RCC 7860 (cell line): ENCODE data around the gene RBM19.
A peak's percentile ranks its signal among the peaks of the same experiment; 100 is the strongest.

Source experiments
- DNase-seq: peaks from one replicate; pipeline ENCODE4 v3.0.0-alpha.2; 2015; ENCODE audit warnings: low spot score
- FAIRE-seq: peaks from 2 replicates; lab custom pipeline; 2012; peaks lifted over from hg19 to GRCh38; lab: Jason Lieb, UNC

The RBM19 gene

GRCh38 chr12:113932381-113933196 is 33.5 kb downstream of the RBM19 start:
- FAIRE-seq (no peak), DNase-seq (no peak)

GRCh38 chr12:113931517-113931916 is 34.6 kb downstream of the RBM19 start:
- no peak for DNase-seq
- no peak for FAIRE-seq

DNA sequence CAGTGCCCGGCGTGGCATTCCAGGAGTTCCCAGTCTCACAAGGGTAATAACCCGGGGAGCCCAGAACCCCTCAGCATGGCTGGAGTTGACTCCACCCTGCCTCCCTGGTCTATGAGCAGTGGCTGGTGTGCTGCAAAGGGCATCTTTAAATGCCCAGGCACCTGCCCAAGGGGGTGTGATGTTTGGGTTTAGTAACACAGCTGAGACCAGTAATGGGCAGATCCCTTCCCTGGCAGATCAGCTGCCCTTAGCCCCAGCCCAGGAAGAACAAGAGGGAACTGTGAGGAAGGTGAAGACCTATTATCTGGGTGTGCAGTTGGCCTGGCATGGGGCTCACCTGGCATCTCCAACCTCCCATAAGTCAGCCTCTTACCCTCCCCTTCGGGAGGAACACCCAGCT is 35.9 kb downstream of the RBM19 start:
- no peak for DNase-seq
- no peak for FAIRE-seq

DNA sequence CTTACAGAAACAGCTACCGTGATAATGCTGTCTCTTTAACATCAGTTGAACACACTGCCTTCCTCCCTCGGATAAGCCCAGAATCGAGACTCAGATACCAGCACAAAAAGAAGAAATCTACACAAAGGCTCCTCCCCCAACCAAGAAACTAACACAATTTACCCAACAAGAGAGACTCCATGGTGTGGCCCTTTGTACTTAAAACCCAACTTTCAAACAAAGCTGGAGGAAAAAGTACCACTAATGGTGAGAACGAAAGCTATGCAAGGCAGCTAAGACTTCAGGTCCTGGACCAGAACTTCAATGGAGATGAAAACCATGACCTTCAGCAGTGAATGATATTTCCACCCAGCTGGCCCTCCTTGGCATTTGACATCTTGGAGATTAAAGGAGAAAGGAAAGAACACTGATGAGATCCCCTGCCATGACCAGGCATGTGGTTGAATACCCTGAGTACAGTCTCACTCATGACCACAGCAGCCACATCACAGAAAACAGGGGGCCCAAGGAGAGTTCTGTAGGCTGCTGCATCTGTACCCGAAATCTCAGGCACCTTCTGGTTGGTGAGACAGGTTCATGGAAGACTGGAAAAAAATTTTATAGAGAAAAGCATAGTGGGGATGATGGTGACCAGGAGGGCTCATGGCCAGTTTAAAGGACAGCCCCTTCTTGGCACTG is 36.7 kb downstream of the RBM19 start:
- FAIRE-seq (no peak), DNase-seq (no peak)

DNA sequence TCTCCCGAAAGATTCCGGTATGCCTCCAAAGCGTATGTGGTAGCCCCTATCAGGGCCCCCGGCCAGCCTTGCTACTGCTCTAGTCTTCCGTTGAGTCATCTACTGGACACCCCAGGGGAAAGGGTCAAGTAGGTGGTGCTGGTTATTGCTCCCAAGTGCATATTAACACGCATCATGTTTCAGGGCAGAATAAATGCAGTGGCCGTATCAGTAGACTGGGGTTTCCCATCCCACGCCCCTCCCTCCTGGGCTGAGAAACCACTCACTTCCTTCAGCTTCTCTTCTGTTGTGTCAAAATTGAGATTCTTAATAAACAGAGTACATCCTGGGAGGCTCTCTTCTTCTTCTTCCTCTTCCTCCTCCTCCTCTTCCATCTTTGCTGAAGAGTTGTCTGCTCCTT is 39.3 kb downstream of the RBM19 start:
- DNase-seq (no peak), FAIRE-seq (no peak)

DNA sequence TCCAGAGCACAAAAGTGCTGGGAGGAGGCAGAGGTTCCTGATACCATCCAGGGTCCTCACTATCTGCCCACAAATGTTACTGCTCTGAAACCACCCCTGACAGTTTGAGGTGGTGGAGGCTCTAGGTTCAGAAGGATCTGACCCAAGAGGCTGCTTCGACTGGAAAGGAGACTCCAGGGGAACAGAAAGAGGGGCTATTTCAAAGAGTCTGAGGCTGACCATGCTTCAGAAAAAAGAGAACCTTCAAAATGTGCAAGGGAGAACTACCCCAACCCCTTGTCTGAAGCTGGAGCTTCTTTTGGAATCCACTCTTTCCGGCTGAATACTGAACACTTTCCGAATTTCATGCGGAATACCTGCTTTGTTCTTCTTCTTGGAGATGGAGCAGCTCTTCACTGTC is 41.8 kb downstream of the RBM19 start:
- FAIRE-seq (no peak), DNase-seq (no peak)

DNA sequence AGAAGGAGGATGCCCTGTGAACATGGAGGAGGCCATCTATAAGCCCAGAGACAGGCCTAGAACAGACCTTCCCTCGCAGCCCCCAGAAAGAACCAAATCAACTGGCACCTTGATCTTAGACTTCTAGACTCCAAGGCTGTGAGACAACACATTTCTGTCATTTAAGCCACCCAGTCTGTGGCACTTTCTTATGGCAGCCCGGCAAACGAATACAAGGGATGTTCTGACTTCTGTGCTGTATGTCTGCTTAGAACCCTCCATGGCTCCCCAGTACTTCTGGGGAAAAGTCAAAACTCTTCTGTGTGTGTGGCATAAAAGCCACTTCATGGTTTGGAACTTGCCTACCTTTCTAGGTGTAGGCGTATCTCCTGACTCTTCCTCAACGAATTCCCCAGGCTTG is 42.9 kb downstream of the RBM19 start:
- no peak for DNase-seq
- no peak for FAIRE-seq

- DNase-seq (no peak), FAIRE-seq (no peak)
Observed at GRCh38 chr12:113921430-113921829, 44.7 kb downstream of the RBM19 start.

GRCh38 chr12:113919791-113920190 is 46.3 kb downstream of the RBM19 start:
- no peak for FAIRE-seq
- no peak for DNase-seq

DNA sequence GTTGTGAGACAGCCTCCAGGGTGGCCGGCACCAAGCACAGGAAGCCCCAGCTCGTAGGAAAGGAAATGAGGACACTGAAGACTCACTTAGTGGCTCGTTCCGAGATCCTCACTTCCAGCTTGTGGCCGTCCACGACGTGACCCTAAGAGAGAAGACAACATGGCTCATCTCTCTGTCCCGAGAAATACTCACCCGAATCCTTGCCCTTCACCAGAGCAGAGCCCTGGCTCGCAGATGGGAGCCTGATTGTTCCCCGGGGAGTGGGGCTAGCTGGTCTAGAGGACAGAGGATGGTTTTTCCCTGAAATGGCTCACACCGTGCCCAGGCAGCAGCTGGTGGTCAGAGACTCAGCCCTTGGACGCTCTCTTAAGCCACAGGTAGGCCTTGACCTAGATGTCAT is 47.8 kb downstream of the RBM19 start:
- no peak for FAIRE-seq
- no peak for DNase-seq

GRCh38 chr12:113917393-113917792 is 48.7 kb downstream of the RBM19 start:
- FAIRE-seq, result no peak
- DNase-seq, result no peak

DNA sequence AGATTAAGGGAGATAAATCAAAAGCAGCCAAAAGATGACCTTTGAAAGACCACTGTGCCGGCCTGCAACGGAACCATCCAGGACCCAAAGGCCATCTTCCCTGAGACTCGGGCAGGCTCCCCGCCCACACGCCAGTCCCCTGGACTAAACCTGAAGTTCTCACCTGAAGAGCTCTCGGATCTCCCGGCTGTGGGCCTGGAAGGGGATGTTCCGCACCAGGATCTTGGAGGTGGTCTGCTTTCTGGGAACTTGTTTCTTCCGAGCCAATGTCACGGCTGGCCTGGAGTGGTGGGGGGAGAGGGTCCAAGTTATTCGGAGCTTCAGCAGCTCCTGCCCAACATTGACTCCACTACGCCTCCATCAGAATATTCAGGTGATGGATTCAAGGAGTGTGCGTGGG is 51.3 kb downstream of the RBM19 start:
- no peak for FAIRE-seq

DNA sequence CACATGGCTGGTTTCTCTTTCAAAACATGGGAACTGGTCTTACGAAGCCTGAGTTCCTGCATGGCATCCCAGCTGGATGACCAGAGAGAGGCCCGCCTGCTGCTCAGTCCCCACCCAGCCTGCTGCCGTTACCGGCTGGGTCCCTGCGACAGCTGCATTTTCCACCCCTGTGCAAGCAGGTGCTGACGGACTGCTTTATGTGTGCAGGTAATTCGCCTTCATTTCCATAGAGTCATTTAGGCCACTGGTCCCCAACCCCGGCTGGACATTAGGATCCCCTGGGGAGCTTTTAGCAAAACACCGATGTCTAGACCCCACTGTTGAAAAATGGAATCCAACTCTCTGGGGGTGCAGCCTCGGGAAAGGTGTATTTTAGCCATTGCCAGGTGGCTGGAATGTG is 51.9 kb downstream of the RBM19 start:
- FAIRE-seq (no peak), DNase-seq (no peak)

More for the DNA sequence above, 51.3 kb downstream of the RBM19 start:
- no peak for DNase-seq

GRCh38 chr12:113912760-113913329 is 53.3 kb downstream of the RBM19 start:
- peak; percentile 17 for DNase-seq
- FAIRE-seq, result no peak

DNA sequence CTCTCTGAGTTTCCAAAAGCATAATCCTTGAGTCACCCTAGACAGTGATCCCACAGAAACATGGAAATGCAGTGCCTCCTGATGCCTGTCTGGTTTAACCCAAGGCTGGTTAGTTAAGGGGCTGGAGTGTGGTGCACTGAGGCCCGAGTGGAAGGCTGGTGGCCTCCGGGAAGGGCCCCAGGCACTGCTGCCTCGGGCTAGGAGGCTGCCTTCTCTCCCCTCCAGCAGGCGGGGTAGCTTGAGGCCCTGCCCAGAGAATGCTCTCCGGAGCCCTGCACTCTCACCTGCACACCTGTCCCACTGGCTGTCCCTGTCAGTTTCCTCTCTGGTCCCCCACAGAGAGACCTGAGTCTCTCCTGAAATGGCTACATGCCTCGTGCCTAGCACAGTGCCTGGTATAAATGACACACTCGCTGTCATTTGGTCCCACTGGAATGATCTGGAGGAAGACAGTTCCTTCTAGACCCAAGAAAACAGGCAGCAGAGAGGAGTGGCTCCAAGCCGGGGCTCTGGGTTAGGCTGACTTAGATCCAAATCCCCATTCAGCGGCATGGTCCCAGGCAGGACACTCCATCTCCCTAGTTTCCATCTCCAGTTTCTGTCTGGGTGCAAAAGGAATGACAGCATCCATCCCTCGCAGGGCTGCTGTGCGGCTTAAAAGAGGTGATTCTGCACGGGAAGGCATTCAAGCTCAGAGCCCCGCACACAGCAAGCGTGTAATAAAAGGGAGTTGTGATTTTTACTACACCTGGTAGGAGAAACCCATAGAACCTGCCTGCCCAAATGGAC is 54.0 kb downstream of the RBM19 start:
- FAIRE-seq (no peak), DNase-seq (no peak)

- FAIRE-seq (no peak), DNase-seq (no peak)
Observed at GRCh38 chr12:113910751-113911272, 55.3 kb downstream of the RBM19 start.

DNA sequence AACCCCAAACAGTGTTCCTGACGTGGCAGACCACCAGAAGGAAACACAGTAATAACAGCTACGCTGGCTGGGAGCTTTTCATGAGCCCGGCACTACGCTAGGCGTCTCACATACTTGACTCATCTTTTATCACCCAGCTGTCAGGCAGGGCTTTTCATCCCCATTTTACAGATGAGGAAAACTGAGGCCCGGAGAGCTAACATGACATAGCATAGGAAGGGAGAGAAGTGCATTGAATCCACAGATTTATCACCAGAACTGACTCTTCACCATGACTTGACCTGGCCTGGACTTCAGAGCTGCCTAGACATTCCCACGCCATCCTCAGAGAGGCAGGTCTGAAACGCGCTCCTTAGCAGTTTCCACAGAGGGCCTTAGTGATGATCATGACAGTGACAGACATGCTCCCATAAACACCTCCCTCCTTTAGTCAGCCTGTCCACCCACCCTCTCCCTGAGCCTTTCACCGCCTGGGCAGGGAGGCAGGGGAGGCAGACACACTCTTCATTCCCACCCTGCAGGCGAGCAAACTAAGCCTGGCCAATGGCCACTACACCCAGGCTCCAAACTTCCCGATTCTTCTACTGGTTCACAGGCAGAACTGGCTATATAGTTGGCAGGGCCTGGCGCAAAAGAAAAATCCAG is 56.2 kb downstream of the RBM19 start:
- DNase-seq (no peak), FAIRE-seq (no peak)

DNA sequence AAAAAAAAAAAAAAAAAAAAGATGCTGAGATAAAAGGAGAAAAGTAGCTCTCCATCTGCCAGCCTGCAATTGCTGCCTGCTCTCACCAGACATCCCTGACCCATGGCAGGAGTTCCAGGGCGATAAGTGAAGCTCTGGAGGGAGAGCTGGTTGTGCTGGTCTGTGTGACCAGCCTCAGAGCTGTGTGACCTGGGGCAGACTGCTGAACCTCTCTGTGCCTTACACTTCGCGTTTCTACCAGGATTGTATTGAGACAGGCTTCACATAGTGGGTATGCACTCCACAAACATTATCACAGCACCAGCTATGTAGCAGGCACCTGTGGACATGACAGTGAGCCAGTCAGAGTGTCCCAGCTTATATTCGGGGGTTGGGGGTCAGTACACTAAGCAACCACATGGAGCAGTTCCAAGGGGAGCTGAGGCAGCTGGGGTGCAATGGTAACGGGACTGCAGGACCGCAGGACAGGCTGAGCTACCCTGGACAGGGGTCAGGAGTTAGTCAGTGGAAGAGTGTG is 57.5 kb downstream of the RBM19 start:
- FAIRE-seq, result no peak
- no peak for DNase-seq

DNA sequence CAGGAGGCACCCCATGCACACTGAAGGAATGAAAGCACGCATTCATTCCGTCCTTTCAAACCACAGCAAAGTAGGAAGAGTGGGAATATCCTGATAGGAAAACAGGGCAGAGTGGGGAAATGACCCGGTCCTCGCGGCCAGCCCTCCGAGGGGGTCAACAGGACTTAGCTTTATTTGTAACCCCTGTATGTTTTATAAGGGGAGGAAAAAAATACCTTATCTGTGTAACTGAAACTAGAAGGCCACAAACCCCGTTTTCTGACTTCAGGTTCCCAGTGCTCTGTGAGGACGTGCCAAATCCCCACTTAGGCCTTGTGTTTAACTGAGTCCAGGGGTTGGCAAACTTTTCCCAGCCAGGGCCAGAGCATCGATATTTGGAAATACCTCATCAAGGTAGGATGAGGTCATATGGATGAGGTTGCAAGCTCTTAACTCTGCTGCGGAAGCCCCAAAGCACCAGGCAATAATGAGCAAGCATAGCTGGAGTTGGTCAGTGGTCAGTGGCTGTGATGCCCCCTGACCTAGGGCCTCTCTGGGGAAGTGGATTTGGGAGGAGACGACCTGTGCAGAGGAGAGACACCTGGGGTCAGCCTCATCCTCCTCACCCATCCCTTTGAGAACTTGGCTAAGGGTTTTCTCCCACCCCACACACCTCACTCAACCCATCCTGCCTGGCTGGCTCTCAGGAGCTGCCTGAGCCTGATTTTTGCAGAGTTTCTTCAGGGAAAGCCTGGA is 58.5 kb downstream of the RBM19 start:
- DNase-seq, result no peak
- FAIRE-seq, result no peak
